ENCODE measurements around the gene PIH1D2. TPM values are rescaled to one million over a fixed set of nuclear protein-coding genes. Genes with fewer than 3 reads are reported as not detected.

The PIH1D2 gene
- total and polyA plus RNA-seq, 2 donors from 2014 or later, result 6.6 to 7.5 TPM

DNA sequence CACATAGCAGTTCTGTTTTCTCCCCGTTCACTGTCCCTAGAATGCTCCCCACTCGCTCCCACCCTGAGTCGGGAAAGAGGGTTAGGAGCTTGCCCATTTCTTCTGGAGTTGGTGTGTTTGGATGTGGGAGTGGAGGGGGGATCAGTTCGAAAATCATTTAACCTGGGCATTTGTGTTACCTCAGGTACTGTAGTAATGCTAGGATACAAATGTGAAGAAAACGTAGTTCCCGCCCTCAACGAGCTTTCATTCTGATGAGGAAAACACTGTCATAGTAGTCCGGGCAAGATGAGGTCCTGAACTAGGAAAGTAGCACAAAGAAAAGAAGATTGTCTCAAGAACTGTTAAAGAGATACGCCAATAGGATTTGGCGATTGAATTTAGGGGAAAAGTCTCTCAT, 13.4 kb upstream of the PIH1D2 start:
- Histone ChIP-seq H3K27me3 (ENCODE audit: control insufficient read depth, insufficient read depth, low read length) (no peaks in the 10 kb centered on the region), H3K9me3 (ENCODE audit: control insufficient read depth in 2 of 3, insufficient read depth in 1 of 3, low read length in 3 of 3) (no peaks in the 10 kb centered on the region), H3K36me3 (ENCODE audit: control insufficient read depth in 2 of 3, insufficient read depth in 3 of 3, low read length in 3 of 3) (peaks cover 9 to 42% (median 25%) of the 10 kb centered on the region in 3 donors), H3K27ac (ENCODE audit: low read depth in 2 of 2, low read length in 2 of 2) (peak overlapping the region in 1 of 2 donors; percentile 37), H3K4me1 (ENCODE audit: control insufficient read depth in 2 of 3, insufficient read depth in 2 of 3, low read depth in 1 of 3, low read length in 3 of 3) (peaks cover 3 to 20% (median 9%) of the 10 kb centered on the region in 3 donors), H3K9ac (ENCODE audit: low read length in 3 of 3) (peak overlapping the region; percentile 83 to 98 (median 98)), H3K4me3 (ENCODE audit: low read length in 3 of 3) (peak overlapping the region; percentile 95 to 99 (median 96))
- no peak for FAIRE-seq
- intact Hi-C loops (cut with DNase I), result no loop called here
- DNase-seq, result peak in 1 of 5 donors; percentile 11
- no peak for TF ChIP-seq CTCF (IDR thresholded peaks at IDR 0.05; ENCODE audit: borderline replicate concordance, extremely low read depth, insufficient read depth)

DNA sequence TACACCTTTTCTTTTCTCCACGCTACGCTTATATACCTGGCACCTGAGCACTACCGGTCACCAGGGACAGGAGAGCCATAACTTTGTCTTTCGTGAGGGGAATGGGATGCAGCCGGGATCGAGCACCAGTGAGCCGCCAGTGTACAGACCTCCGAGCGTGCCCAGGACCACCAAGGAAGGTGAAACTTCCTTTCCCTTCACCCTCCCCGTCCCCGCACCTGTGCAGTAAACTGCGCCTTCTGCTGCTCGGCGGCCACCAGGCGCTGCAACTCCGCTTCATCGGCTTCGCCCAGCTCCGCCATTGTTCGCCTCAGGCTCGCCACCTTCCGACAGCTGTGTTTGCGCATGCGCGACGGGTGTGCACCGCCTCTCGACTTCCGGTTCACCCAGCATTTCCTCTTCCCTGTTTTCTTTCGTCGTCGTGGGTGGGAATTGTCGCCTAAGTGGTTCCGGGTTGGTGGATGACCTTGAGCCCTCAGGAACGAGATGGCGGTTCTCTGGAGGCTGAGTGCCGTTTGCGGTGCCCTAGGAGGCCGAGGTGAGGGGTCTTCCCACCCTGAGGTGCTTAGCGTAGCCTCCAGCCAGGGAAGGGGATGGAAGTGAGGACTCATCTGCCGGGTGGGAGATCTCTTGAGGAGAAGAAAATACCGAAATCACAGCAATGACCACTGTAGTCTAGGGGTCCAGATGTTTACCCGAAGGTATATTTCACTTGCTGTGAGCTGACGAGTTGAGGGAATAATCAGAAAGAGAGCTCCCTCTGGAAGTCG, 12.8 kb upstream of the PIH1D2 start, which contains the start of the genes SDHD and TIMM8B:
Gene SDHD (plus strand): TSS at position 452 of the 770 bp plus-strand sequence. CDS start 35 bp downstream, at position 487.
Gene TIMM8B (minus strand): TSS at position 335 of the 770 bp plus-strand sequence. CDS start 33 bp downstream, at position 302.
- peak within 1 kb of the TSS; percentile 95 to 99 (median 96) for H3K4me3 ChIP-seq (ENCODE audit: low read length in 3 of 3)
- H3K36me3 ChIP-seq (ENCODE audit: control insufficient read depth in 2 of 3, insufficient read depth in 3 of 3, low read length in 3 of 3), result peaks cover 9 to 41% (median 25%) of the 10 kb centered on the region in 3 donors
- H3K27me3 ChIP-seq (ENCODE audit: control insufficient read depth, insufficient read depth, low read length), result no peaks in the 10 kb centered on the region
- DNase-seq, result peak; percentile 97 to 99 (median 98)
- peaks cover 3 to 20% (median 9%) of the 10 kb centered on the region in 3 donors for H3K4me1 ChIP-seq (ENCODE audit: control insufficient read depth in 2 of 3, insufficient read depth in 2 of 3, low read depth in 1 of 3, low read length in 3 of 3)
- H3K9ac ChIP-seq (ENCODE audit: low read length in 3 of 3), result peak within 1 kb of the TSS; percentile 88 to 98 (median 98)
- no peaks in the 10 kb centered on the region for H3K9me3 ChIP-seq (ENCODE audit: control insufficient read depth in 2 of 3, insufficient read depth in 1 of 3, low read length in 3 of 3)
- TF ChIP-seq CTCF (IDR thresholded peaks at IDR 0.05; ENCODE audit: borderline replicate concordance, extremely low read depth, insufficient read depth), result peak; percentile 26
- H3K27ac ChIP-seq (ENCODE audit: low read depth in 2 of 2, low read length in 2 of 2), result peak within 1 kb of the TSS; percentile 38 to 79
- intact Hi-C loops (cut with DNase I), result no loop called here
- FAIRE-seq, result no peak

DNA sequence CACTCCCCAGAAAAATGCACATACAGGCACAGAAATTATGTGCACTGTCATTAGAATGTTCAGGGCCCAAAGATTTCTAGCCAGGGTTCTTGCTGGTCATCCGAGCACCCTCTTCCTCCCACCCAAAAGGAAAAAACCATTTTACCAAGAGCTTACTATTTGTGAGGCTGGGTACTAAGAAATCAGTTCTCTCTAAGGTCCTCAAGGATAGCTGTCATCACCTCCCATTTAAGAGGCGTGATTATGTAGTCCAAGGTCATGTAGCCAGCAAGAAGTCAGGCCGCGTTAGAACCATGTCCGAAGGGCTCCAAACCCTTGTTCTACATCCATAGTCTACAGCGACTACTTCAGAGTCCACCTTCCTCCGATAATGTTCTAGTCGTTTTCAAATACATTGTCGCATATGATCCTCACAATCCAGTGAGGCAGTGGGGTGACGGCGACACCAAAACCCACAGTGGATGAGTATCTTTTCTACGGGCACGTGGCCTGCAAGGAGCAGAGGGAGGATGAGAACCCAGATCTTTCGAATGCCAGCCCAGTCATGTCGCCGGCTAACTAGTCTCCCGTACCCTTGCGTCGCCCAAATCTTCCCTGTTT, 12.1 kb upstream of the PIH1D2 start:
- Histone ChIP-seq H3K9ac (ENCODE audit: low read length in 3 of 3) (peak overlapping the region; percentile 88 to 98 (median 98)), H3K27me3 (ENCODE audit: control insufficient read depth, insufficient read depth, low read length) (no peaks in the 10 kb centered on the region), H3K9me3 (ENCODE audit: control insufficient read depth in 2 of 3, insufficient read depth in 1 of 3, low read length in 3 of 3) (no peaks in the 10 kb centered on the region), H3K27ac (ENCODE audit: low read depth in 2 of 2, low read length in 2 of 2) (peak overlapping the region; percentile 38 to 55), H3K4me3 (ENCODE audit: low read length in 3 of 3) (peak overlapping the region; percentile 95 to 99 (median 96)), H3K36me3 (ENCODE audit: control insufficient read depth in 2 of 3, insufficient read depth in 3 of 3, low read length in 3 of 3) (peaks cover 5 to 35% (median 19%) of the 10 kb centered on the region in 3 donors), H3K4me1 (ENCODE audit: control insufficient read depth in 2 of 3, insufficient read depth in 2 of 3, low read depth in 1 of 3, low read length in 3 of 3) (peaks cover 3 to 20% (median 9%) of the 10 kb centered on the region in 3 donors)
- no peak for TF ChIP-seq CTCF (IDR thresholded peaks at IDR 0.05; ENCODE audit: borderline replicate concordance, extremely low read depth, insufficient read depth)
- FAIRE-seq, result no peak
- no peak for DNase-seq
- intact Hi-C loops (cut with DNase I), result no loop called here

All from kidney (tissue), 14 donors.